Activated CD8-positive, alpha-beta memory T cell treated with anti-CD3 and anti-CD28 coated beads for 4 hours (primary cell): ENCODE results near the gene GNAS.
"Not testable (repeated sequence)": the region's sequence is repeated elsewhere in the genome, so short reads cannot be mapped to it uniquely, and the experiment has no call there.

Source experiments
- DNase-seq, 2 donors: peaks; one replicate each; pipeline ENCODE4 v3.0.0-alpha.2; 2020; ENCODE audit warnings: low read depth in 2 of 2

Gene GNAS

GRCh38 chr20:58926802-58927489 is 74.4 kb downstream of the GNAS start:
- no peak for DNase-seq

- DNase-seq, result no peak
Observed at GRCh38 chr20:58927490-58928061, 75.1 kb downstream of the GNAS start.

- no peak for DNase-seq
Observed at GRCh38 chr20:58930496-58930895, 78.0 kb downstream of the GNAS start.

GRCh38 chr20:58932170-58932569 is 79.7 kb downstream of the GNAS start:
- DNase-seq, result no peak

- no peak for DNase-seq
Observed at GRCh38 chr20:58938078-58938477, 85.6 kb downstream of the GNAS start.

GRCh38 chr20:58938541-58938940 is 86.0 kb downstream of the GNAS start:
- DNase-seq, result no peak

- no peak for DNase-seq
Observed at GRCh38 chr20:58941471-58941870, 89.0 kb downstream of the GNAS start.

- no peak for DNase-seq
Observed at GRCh38 chr20:58942549-58942948, 90.0 kb downstream of the GNAS start.

- no peak for DNase-seq
Observed at GRCh38 chr20:58944610-58945009, 92.1 kb downstream of the GNAS start.

- DNase-seq, result no peak
Observed at GRCh38 chr20:58945965-58946631, 93.6 kb downstream of the GNAS start.

GRCh38 chr20:58947797-58948388 is 95.4 kb downstream of the GNAS start:
- not testable (repeated sequence) for DNase-seq

- DNase-seq, result no peak
Observed at GRCh38 chr20:58950603-58951002, 98.1 kb downstream of the GNAS start.

GRCh38 chr20:58953050-58953449 is 100.5 kb downstream of the GNAS start:
- no peak for DNase-seq

GRCh38 chr20:58956078-58956477 is 103.6 kb downstream of the GNAS start:
- no peak for DNase-seq

- no peak for DNase-seq
Observed at GRCh38 chr20:58959652-58960051, 107.1 kb downstream of the GNAS start.
